Loucy (cell line): ENCODE results near the gene PTPRN2.

Source experiments
- H2AFZ ChIP-seq: fragments of 200-600 bp; sonication (generic); 2 replicates; pipeline ENCODE4 v1.6.0; 2016; ENCODE audit warnings: antibody characterized with exemption, mild to moderate bottlenecking, low read length, moderate library complexity
- H3F3A ChIP-seq: fragments of 200-600 bp; 2 replicates; pipeline ENCODE4 v1.6.0; 2016; ENCODE audit warnings: antibody characterized with exemption, low read depth, mild to moderate bottlenecking
- H3K27me3 ChIP-seq: fragments of 200-600 bp; sonication (generic); 2 replicates; pipeline ENCODE4 v1.6.1; 2014; ENCODE audit warnings: low read length, mild to moderate bottlenecking; ENCODE audit not compliant: insufficient read depth, poor library complexity, severe bottlenecking
- H3K36me3 ChIP-seq: fragments of 200-600 bp; sonication (generic); 2 replicates; pipeline ENCODE4 v1.6.1; 2016; ENCODE audit warnings: low read length; ENCODE audit not compliant: insufficient read depth
- H3K4me1 ChIP-seq: fragments of 200-600 bp; sonication (generic); 2 replicates; pipeline ENCODE4 v1.5.1; 2014; ENCODE audit warnings: low read length, mild to moderate bottlenecking; ENCODE audit not compliant: insufficient read depth, poor library complexity, severe bottlenecking
- H3K4me2 ChIP-seq: fragments of 200-600 bp; sonication (generic); 2 replicates; pipeline ENCODE4 v1.6.0; 2014; ENCODE audit warnings: antibody characterized with exemption, low read length, low read depth, mild to moderate bottlenecking; ENCODE audit not compliant: poor library complexity, severe bottlenecking
- H3K4me3 ChIP-seq: fragments of 200-600 bp; sonication (generic); 2 replicates; pipeline ENCODE4 v1.5.1; 2014; ENCODE audit warnings: low read length, mild to moderate bottlenecking, mixed read lengths; ENCODE audit not compliant: poor library complexity, severe bottlenecking
- H3K79me2 ChIP-seq: fragments of 200-600 bp; sonication (generic); 2 replicates; pipeline ENCODE4 v1.6.1; 2014; ENCODE audit warnings: low read length; ENCODE audit not compliant: insufficient read depth
- H3K9ac ChIP-seq: fragments of 200-600 bp; sonication (generic); 2 replicates; pipeline ENCODE4 v1.6.0; 2014; ENCODE audit warnings: mild to moderate bottlenecking, low read depth, low read length, moderate library complexity; ENCODE audit not compliant: poor library complexity, severe bottlenecking
- H3K9me2 ChIP-seq: fragments of 200-600 bp; sonication (generic); replicated peaks from 2 replicates; pipeline ENCODE4 v1.6.1; 2016; ENCODE audit warnings: low read depth, low read length, mixed read lengths
- H3K9me3 ChIP-seq: fragments of 200-600 bp; sonication (generic); 2 replicates; pipeline ENCODE4 v1.6.1; 2014; ENCODE audit warnings: mild to moderate bottlenecking, antibody characterized with exemption, low read length, low read depth; ENCODE audit not compliant: insufficient read depth
- H4K20me1 ChIP-seq: fragments of 200-600 bp; sonication (generic); 2 replicates; pipeline ENCODE4 v1.6.0; 2014; ENCODE audit warnings: antibody characterized with exemption, low read length, mild to moderate bottlenecking; ENCODE audit not compliant: insufficient read depth, poor library complexity, severe bottlenecking
- CTCF ChIP-seq: fragments of 200-600 bp; sonication (generic); conservative IDR thresholded peaks from 2 replicates; pipeline ENCODE4 v1.5.1; 2014; ENCODE audit warnings: mild to moderate bottlenecking, antibody characterized with exemption, low read length
- EZH2phosphoT487 ChIP-seq: fragments of 200-600 bp; IDR thresholded peaks from 2 replicates; pipeline ENCODE4 v1.6.1; 2018; ENCODE audit warnings: antibody characterized with exemption, mild to moderate bottlenecking, moderate library complexity, borderline replicate concordance

Gene PTPRN2

GRCh38 chr7:157620616-157621015, 967.0 kb downstream of the PTPRN2 start:
- Histone ChIP-seq H3K27me3 (no peaks in the 10 kb centered on the region), H3F3A (no peaks in the 10 kb centered on the region), H3K9me3 (no peaks in the 10 kb centered on the region), H3K4me1 (no peaks in the 10 kb centered on the region), H3K79me2 (no peaks in the 10 kb centered on the region), H2AFZ (no peak overlapping the region), H3K9ac (no peak overlapping the region), H4K20me1 (no peaks in the 10 kb centered on the region), H3K36me3 (no peaks in the 10 kb centered on the region), H3K9me2 (no peaks in the 10 kb centered on the region), H3K4me3 (no peak overlapping the region), H3K4me2 (no peak overlapping the region)
- TF ChIP-seq EZH2phosphoT487, result no peak
- no peak for TF ChIP-seq CTCF

DNA sequence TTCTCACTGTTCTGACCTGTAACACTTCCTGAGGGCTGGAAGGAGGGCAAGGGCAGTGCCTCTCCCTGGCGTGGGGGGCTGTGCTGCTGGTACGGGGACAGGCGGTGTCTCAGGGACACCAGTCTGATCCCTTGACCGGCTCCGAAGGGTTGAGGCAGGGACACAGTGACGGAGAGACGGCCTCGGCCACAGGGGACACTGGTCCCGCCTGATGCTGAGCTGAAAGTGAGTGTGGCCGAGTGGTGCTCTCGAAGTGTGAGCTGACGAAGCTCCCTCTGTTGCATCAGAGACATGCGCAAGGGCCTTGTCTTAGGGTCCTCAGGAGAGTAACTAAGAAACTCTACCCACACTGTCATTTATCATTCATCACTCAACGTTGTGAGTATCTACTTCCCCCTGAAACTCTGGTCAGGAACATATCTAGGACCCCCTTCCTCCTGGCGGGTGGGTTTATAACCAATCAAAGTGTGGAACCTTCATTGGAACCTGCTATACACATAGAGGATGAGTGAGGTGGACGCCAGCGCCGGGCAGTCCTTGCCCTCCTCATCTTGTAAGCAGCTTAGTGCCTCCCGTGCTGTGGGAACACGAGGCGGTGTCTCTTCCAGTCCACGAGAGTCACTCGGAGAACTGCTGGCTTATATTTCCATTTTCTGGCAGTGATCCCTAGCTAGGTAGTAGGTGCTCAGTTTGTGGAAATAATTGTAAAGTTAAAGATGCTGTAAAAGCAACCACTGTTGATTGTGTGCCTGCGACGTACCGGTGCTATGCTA, 967.7 kb downstream of the PTPRN2 start:
- Histone ChIP-seq H3K79me2 (no peaks in the 10 kb centered on the region), H3K27me3 (no peaks in the 10 kb centered on the region), H4K20me1 (no peaks in the 10 kb centered on the region), H3F3A (no peaks in the 10 kb centered on the region), H3K4me3 (no peak overlapping the region), H2AFZ (no peak overlapping the region), H3K9me3 (no peaks in the 10 kb centered on the region), H3K4me2 (no peak overlapping the region), H3K9me2 (no peaks in the 10 kb centered on the region), H3K9ac (no peak overlapping the region), H3K4me1 (no peaks in the 10 kb centered on the region), H3K36me3 (no peaks in the 10 kb centered on the region)
- TF ChIP-seq CTCF (no peak), EZH2phosphoT487 (no peak)

GRCh38 chr7:157618823-157619606, 968.6 kb downstream of the PTPRN2 start:
- Histone ChIP-seq H3K4me2 (no peak overlapping the region), H3K9me2 (no peaks in the 10 kb centered on the region), H3K4me3 (no peak overlapping the region), H3F3A (no peaks in the 10 kb centered on the region), H4K20me1 (no peaks in the 10 kb centered on the region), H2AFZ (no peak overlapping the region), H3K36me3 (no peaks in the 10 kb centered on the region), H3K9ac (no peak overlapping the region), H3K27me3 (no peaks in the 10 kb centered on the region), H3K79me2 (no peaks in the 10 kb centered on the region), H3K9me3 (no peaks in the 10 kb centered on the region), H3K4me1 (no peaks in the 10 kb centered on the region)
- TF ChIP-seq EZH2phosphoT487 (no peak), CTCF (no peak)
